Gastroesophageal sphincter (tissue), 4 donors: Measurements from ENCODE around the gene DET1. TPM values are rescaled to one million over a fixed set of nuclear protein-coding genes. Genes with fewer than 3 reads are reported as not detected.

ENCODE experiments used
- ATAC-seq: fragments of 150-250 bp; one replicate; pipeline ENCODE4 v1.9.1; 2016; ENCODE audit warnings: mild to moderate bottlenecking, moderate library complexity
- H3K27ac ChIP-seq, 4 donors: fragments of 200-600 bp; sonication (generic) in 3 of 4; 1 replicate in 3 of 4; 2 replicates in 1 of 4; pipeline ENCODE4 v1.5.1; 2016 to 2019
- H3K27me3 ChIP-seq: fragments of 200-600 bp; sonication (generic); one replicate; pipeline ENCODE4 v1.5.1; 2019
- H3K36me3 ChIP-seq, 2 donors: fragments of 200-600 bp; sonication (generic); one replicate each; pipeline ENCODE4 v1.5.1; 2019; ENCODE audit warnings: control low read depth in 1 of 2
- H3K4me1 ChIP-seq, 3 donors: fragments of 200-600 bp; sonication (generic); 1 replicate in 2 of 3; 2 replicates in 1 of 3; pipeline ENCODE4 v1.5.1; 2016 to 2019; ENCODE audit warnings: control low read depth in 2 of 3
- H3K4me3 ChIP-seq, 2 donors: fragments of 200-600 bp; sonication (generic); one replicate each; pipeline ENCODE4 v1.5.1; 2019; ENCODE audit warnings: mild to moderate bottlenecking in 1 of 2, moderate library complexity in 1 of 2
- H3K9me3 ChIP-seq, 3 donors: fragments of 200-600 bp; sonication (generic); one replicate each; pipeline ENCODE4 v1.5.1; 2017 to 2019; ENCODE audit warnings: control low read depth in 2 of 3
- CTCF ChIP-seq, 4 experiments: fragments of 200-600 bp in 2 of 4; fragments of 450-650 bp in 2 of 4; sonication (generic) in 1 of 4; IDR thresholded peaks; one replicate each; pipeline ENCODE4 v1.5.1; 2017 to 2019; ENCODE audit warnings: antibody characterized with exemption in 4 of 4, mild to moderate bottlenecking in 2 of 4, moderate library complexity in 2 of 4
- EP300 ChIP-seq: sonication (generic); formaldehyde crosslinking; IDR thresholded peaks from one replicate; pipeline ENCODE4 v1.6.1; 2017; ENCODE audit warnings: antibody characterized with exemption, mild to moderate bottlenecking
- POLR2A ChIP-seq, 2 donors: fragments of 450-650 bp; IDR thresholded peaks; one replicate each; pipeline ENCODE4 v1.6.1; 2017; ENCODE audit warnings: antibody characterized with exemption in 2 of 2, mild to moderate bottlenecking in 2 of 2, moderate library complexity in 1 of 2
- POLR2AphosphoS5 ChIP-seq: sonication (generic); formaldehyde crosslinking; IDR thresholded peaks from one replicate; pipeline ENCODE4 v1.6.1; 2017; ENCODE audit warnings: antibody characterized with exemption
- WGBS, 2 donors: methylation state at CpG; one replicate each; pipeline ENCODE4 v1.1.5; 2018; ENCODE audit warnings: low coverage in 1 of 2; 5-methylcytosine and 5-hydroxymethylcytosine counted together
- total RNA-seq, 4 donors: library from RNA; depleted of rRNA; stranded (reverse); fragments of >200 nt; gene quantifications; one replicate each; pipeline ENCODE4 v1.1.0, GENCODE V29; 2016

The DET1 gene
- total RNA-seq, 4 donors from 2014 or later = 1.3 to 11.5 (median 6.6) TPM

GRCh38 chr15:88580532-88580931 lies 34.1 kb upstream of the DET1 start:
- Histone ChIP-seq H3K27me3 (no peaks in the 10 kb centered on the region), H3K9me3 (peaks cover 0 to 13% (median 0%) of the 10 kb centered on the region in 3 donors), H3K4me1 (no peaks in the 10 kb centered on the region), H3K36me3 (no peaks in the 10 kb centered on the region), H3K27ac (no peak overlapping the region), H3K4me3 (no peak overlapping the region)
- WGBS, 2 donors = 25 to 63% methylated on average over 2 to 3 of the region's 4 CpGs
- no peak for TF ChIP-seq EP300
- TF ChIP-seq POLR2A (IDR thresholded peaks at IDR 0.05) = no peak
- no peak for TF ChIP-seq POLR2AphosphoS5
- no peak for TF ChIP-seq CTCF (IDR thresholded peaks at IDR 0.05)
- no peak for ATAC-seq

- peaks cover 0 to 13% (median 0%) of the 10 kb centered on the region in 3 donors for H3K9me3 ChIP-seq
- no peaks in the 10 kb centered on the region for H3K27me3 ChIP-seq
- no peak for ATAC-seq
- no peak for TF ChIP-seq CTCF (IDR thresholded peaks at IDR 0.05)
- no peak overlapping the region for H3K27ac ChIP-seq
- no peak overlapping the region for H3K4me3 ChIP-seq
- no peaks in the 10 kb centered on the region for H3K4me1 ChIP-seq
- no peaks in the 10 kb centered on the region for H3K36me3 ChIP-seq
- 74 to 78% methylated on average over 3 of the region's 3 CpGs for WGBS, 2 donors
Observed at GRCh38 chr15:88579322-88579721, 32.8 kb upstream of the DET1 start.

GRCh38 chr15:88574655-88575054 lies 28.2 kb upstream of the DET1 start:
- ATAC-seq = no peak

DNA sequence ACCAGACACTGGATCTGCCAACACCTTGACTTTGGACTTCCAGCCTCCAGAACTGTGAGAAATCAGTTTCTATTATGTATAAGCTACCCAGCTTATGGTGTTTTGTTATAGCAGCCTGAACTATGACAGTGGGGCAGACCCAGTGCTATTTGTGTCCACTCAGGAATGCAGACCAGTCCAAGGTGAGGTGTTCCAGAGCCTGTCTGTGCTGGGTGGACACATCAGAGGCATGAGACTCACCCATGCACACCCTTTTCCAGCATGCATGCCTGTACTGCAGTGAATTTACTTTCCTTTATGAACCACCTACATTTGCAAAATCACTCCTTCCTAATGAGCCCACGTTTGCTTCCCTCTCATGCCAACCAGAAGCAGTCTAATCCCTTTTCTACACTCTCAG lies 27.6 kb upstream of the DET1 start:
- Histone ChIP-seq H3K36me3 (no peaks in the 10 kb centered on the region), H3K27me3 (no peaks in the 10 kb centered on the region), H3K27ac (no peak overlapping the region), H3K9me3 (no peaks in the 10 kb centered on the region), H3K4me1 (no peaks in the 10 kb centered on the region), H3K4me3 (no peak overlapping the region)
- TF ChIP-seq EP300 (no peak), POLR2A (IDR thresholded peaks at IDR 0.05) (no peak), CTCF (IDR thresholded peaks at IDR 0.05) (no peak), POLR2AphosphoS5 (no peak)
- WGBS, 2 donors = 50% methylated on average over 1 of the region's 1 CpG; no CpG with 5 or more reads in 1 of the 2 donors
- no peak for ATAC-seq

More at GRCh38 chr15:88574655-88575054, 28.2 kb upstream of the DET1 start:
- Histone ChIP-seq H3K27me3 (no peaks in the 10 kb centered on the region), H3K9me3 (no peaks in the 10 kb centered on the region), H3K36me3 (no peaks in the 10 kb centered on the region), H3K27ac (no peak overlapping the region), H3K4me3 (no peak overlapping the region), H3K4me1 (no peaks in the 10 kb centered on the region)
- TF ChIP-seq EP300 (no peak), CTCF (IDR thresholded peaks at IDR 0.05) (no peak), POLR2A (IDR thresholded peaks at IDR 0.05) (no peak), POLR2AphosphoS5 (no peak)
- WGBS, 2 donors = 35 to 50% methylated on average over 2 to 5 of the region's 7 CpGs

GRCh38 chr15:88571852-88572259 lies 25.4 kb upstream of the DET1 start:
- Histone ChIP-seq H3K27ac (no peak overlapping the region), H3K4me3 (no peak overlapping the region), H3K36me3 (no peaks in the 10 kb centered on the region), H3K4me1 (no peaks in the 10 kb centered on the region), H3K9me3 (no peaks in the 10 kb centered on the region), H3K27me3 (peaks cover 7% of the 10 kb centered on the region)
- WGBS, 2 donors = 14 to 78% methylated on average over 4 to 5 of the region's 5 CpGs
- TF ChIP-seq CTCF (IDR thresholded peaks at IDR 0.05) (no peak), POLR2AphosphoS5 (no peak), POLR2A (IDR thresholded peaks at IDR 0.05) (no peak), EP300 (no peak)
- ATAC-seq = no peak
